HepG2 (cell line): ENCODE results near the gene BCL2L11. TPM values are rescaled to one million over a fixed set of nuclear protein-coding genes. Genes with fewer than 3 reads are reported as not detected.
A peak's percentile ranks its signal among the peaks of the same experiment; 100 is the strongest.

ENCODE experiments used
- CBX2 ChIP-seq, 2 experiments: fragments of 200-600 bp in 1 of 2; sonication (generic); formaldehyde crosslinking in 1 of 2; IDR thresholded peaks; 2 replicates each; pipeline versions ENCODE4 v1.7.0 to v1.8.1; 2018 to 2022; ENCODE audit warnings: low read depth in 2 of 2, low read length in 1 of 2, mild to moderate bottlenecking in 1 of 2, missing genetic modification reagents in 1 of 2
- POGZ ChIP-seq: sonication (generic); formaldehyde crosslinking; IDR thresholded peaks from 2 replicates; pipeline ENCODE4 v1.4.0; 2020; ENCODE audit warnings: mild to moderate bottlenecking, missing genetic modification reagents
- SALL2 ChIP-seq: sonication (generic); formaldehyde crosslinking; IDR thresholded peaks from 2 replicates; pipeline ENCODE4 v1.8.1; 2023; ENCODE audit warnings: mild to moderate bottlenecking, missing genetic modification reagents, inconsistent platforms
- TBX3 ChIP-seq: fragments of 450-650 bp; IDR thresholded peaks from 2 replicates; pipeline ENCODE4 v1.6.1; 2017; ENCODE audit warnings: antibody characterized with exemption, mild to moderate bottlenecking, inconsistent platforms, borderline replicate concordance
- TEAD3 ChIP-seq: optimal IDR thresholded peaks from 2 replicates; pipeline ENCODE3; 2016; ENCODE audit warnings: borderline replicate concordance
- ZBTB8A ChIP-seq: sonication (generic); formaldehyde crosslinking; IDR thresholded peaks from 2 replicates; pipeline ENCODE4 v1.4.0; 2020; ENCODE audit warnings: mild to moderate bottlenecking, low read depth, missing genetic modification reagents, borderline replicate concordance
- ZNF30 ChIP-seq: sonication (generic); formaldehyde crosslinking; IDR thresholded peaks from 2 replicates; pipeline ENCODE4 v1.5.0; 2020; ENCODE audit warnings: mild to moderate bottlenecking, missing genetic modification reagents
- ZNF33B ChIP-seq: sonication (generic); formaldehyde crosslinking; IDR thresholded peaks from 2 replicates; pipeline ENCODE4 v1.5.1; 2020; ENCODE audit warnings: mild to moderate bottlenecking, missing genetic modification reagents
- ZNF570 ChIP-seq: sonication (generic); formaldehyde crosslinking; IDR thresholded peaks from 2 replicates; pipeline ENCODE4 v1.4.0; 2020; ENCODE audit warnings: mild to moderate bottlenecking, missing genetic modification reagents, borderline replicate concordance
- ZNF780A ChIP-seq: sonication (generic); formaldehyde crosslinking; IDR thresholded peaks from 2 replicates; pipeline ENCODE4 v1.8.0; 2022; ENCODE audit warnings: mild to moderate bottlenecking, missing genetic modification reagents, moderate library complexity
- ZSCAN20 ChIP-seq: sonication (generic); formaldehyde crosslinking; IDR thresholded peaks from 2 replicates; pipeline ENCODE4 v1.4.0; 2020; ENCODE audit warnings: missing genetic modification reagents, mild to moderate bottlenecking, borderline replicate concordance
- polyA plus RNA-seq, 8 experiments: library from polyadenylated mRNA; depleted of rRNA in 3 of 8; stranded (reverse) in 7 of 8; unstranded in 1 of 8; fragments of >200 nt; fragmentation: Illumina TruSeq in 4 of 8; extraction: Trizol in 4 of 8; gene quantifications; 2 replicates each; pipeline versions ENCODE4 v1.2.1 to v1.2.3, GENCODE V29; 2011 to 2016; ENCODE audit warnings: low read depth in 4 of 8, missing spikeins in 1 of 8, mixed read lengths in 1 of 8; ENCODE audit not compliant: insufficient read depth in 1 of 8
- total RNA-seq, 5 experiments: library from RNA; depleted of rRNA; stranded (reverse); fragments of >200 nt; fragmentation: Illumina TruSeq; extraction: Trizol; gene quantifications; 2 replicates each; pipeline ENCODE4 v1.2.3, GENCODE V29; 2016; ENCODE audit warnings: low read depth in 1 of 5
- TF ChIP-seq, protein P1 (sequence below): sonication (generic); formaldehyde crosslinking; IDR thresholded peaks from 2 replicates; pipeline ENCODE4 v1.4.0; 2020; ENCODE audit warnings: missing genetic modification reagents
- TF ChIP-seq, protein P2 (sequence below): sonication (generic); formaldehyde crosslinking; IDR thresholded peaks from 2 replicates; pipeline ENCODE4; 2020; ENCODE audit warnings: missing genetic modification reagents, mild to moderate bottlenecking, borderline replicate concordance
- TF ChIP-seq, protein P3 (sequence below): IDR thresholded peaks from 2 replicates; pipeline ENCODE4 v1.6.1; 2016; ENCODE audit warnings: mild to moderate bottlenecking
- TF ChIP-seq, protein P4 (sequence below): sonication (generic); formaldehyde crosslinking; IDR thresholded peaks from 2 replicates; pipeline ENCODE4 v1.4.0; 2020; ENCODE audit warnings: missing genetic modification reagents
- TF ChIP-seq, protein P5 (sequence below): IDR thresholded peaks from 2 replicates; pipeline ENCODE4 v1.6.1; 2016; ENCODE audit warnings: missing biosample characterization, missing genetic modification reagents, low read depth

Gene BCL2L11
- total and polyA plus RNA-seq, 2 of the 13 experiments (the other 11 are each of a cell fraction or from before 2014, with no cell fraction given), result 6.1 to 9.7 TPM

DNA sequence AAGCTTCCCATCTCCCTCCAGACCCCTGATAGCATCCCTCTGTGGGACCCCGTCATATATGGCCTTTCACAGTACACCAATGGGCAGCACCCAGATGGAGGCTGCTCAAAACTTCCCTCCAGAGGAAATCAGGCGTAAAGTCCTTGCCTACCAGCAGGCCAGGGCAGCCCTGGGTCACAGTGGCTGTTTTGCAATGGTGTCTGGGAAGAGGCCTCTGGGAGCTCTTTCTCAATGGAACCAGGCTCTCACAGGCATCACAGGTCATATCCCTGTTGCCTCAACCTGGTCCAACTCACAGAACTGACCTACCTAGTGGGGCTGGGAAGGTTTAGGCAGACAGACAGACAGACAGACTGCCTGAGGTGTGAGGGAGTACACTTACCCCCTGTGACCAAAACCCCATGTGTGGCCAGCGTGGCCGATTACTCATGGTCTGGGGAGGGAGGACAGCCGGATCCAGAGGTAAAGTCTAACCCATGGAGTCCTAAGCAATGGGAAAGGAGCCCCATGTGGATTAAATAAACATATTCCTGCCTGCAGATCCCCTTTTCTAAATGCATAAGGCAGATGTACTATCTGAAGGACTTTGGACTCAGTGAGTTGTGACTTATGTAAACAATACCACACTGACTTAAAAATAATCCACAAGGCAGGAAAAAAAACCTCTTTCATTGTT is 58.2 kb downstream of the BCL2L11 start (continued):
- no peak for TF ChIP-seq SALL2
- TF ChIP-seq, protein P1, sequence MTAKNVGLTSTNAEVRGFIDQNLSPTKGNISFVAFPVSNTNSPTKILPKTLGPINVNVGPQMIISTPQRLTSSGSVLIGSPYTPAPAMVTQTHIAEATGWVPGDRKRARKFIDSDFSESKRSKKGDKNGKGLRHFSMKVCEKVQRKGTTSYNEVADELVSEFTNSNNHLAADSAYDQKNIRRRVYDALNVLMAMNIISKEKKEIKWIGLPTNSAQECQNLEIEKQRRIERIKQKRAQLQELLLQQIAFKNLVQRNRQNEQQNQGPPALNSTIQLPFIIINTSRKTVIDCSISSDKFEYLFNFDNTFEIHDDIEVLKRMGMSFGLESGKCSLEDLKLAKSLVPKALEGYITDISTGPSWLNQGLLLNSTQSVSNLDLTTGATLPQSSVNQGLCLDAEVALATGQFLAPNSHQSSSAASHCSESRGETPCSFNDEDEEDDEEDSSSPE (CRISPR knock-in tag), result 0 out of 2 replicates have a peak, but pooled peaks have one; percentile 29
- no peak for TF ChIP-seq ZSCAN20
- TF ChIP-seq, protein P2, sequence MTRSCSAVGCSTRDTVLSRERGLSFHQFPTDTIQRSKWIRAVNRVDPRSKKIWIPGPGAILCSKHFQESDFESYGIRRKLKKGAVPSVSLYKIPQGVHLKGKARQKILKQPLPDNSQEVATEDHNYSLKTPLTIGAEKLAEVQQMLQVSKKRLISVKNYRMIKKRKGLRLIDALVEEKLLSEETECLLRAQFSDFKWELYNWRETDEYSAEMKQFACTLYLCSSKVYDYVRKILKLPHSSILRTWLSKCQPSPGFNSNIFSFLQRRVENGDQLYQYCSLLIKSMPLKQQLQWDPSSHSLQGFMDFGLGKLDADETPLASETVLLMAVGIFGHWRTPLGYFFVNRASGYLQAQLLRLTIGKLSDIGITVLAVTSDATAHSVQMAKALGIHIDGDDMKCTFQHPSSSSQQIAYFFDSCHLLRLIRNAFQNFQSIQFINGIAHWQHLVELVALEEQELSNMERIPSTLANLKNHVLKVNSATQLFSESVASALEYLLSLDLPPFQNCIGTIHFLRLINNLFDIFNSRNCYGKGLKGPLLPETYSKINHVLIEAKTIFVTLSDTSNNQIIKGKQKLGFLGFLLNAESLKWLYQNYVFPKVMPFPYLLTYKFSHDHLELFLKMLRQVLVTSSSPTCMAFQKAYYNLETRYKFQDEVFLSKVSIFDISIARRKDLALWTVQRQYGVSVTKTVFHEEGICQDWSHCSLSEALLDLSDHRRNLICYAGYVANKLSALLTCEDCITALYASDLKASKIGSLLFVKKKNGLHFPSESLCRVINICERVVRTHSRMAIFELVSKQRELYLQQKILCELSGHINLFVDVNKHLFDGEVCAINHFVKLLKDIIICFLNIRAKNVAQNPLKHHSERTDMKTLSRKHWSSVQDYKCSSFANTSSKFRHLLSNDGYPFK (CRISPR knock-in tag), result peak; percentile 33; the same call in 1 of the 2 replicates
- peak; percentile 53 for TF ChIP-seq TEAD3 (CRISPR knock-in tag)
- TF ChIP-seq ZBTB8A (CRISPR knock-in tag), result no peak
- peak; percentile 62 for TF ChIP-seq POGZ (CRISPR knock-in tag)
- TF ChIP-seq, protein P3, sequence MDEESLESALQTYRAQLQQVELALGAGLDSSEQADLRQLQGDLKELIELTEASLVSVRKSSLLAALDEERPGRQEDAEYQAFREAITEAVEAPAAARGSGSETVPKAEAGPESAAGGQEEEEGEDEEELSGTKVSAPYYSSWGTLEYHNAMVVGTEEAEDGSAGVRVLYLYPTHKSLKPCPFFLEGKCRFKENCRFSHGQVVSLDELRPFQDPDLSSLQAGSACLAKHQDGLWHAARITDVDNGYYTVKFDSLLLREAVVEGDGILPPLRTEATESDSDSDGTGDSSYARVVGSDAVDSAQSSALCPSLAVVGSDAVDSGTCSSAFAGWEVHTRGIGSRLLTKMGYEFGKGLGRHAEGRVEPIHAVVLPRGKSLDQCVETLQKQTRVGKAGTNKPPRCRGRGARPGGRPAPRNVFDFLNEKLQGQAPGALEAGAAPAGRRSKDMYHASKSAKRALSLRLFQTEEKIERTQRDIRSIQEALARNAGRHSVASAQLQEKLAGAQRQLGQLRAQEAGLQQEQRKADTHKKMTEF, result peak; percentile 72
- no peak for TF ChIP-seq ZNF30 (CRISPR knock-in tag)
- no peak for TF ChIP-seq CBX2 (IDR thresholded peaks at IDR 0.05; ENCODE audit: low read depth, low read length)
- no peak for TF ChIP-seq CBX2 (CRISPR knock-in tag; IDR thresholded peaks at IDR 0.05; ENCODE audit: low read depth)
- TF ChIP-seq ZNF33B (CRISPR knock-in tag), result no peak
- TF ChIP-seq, protein P4, sequence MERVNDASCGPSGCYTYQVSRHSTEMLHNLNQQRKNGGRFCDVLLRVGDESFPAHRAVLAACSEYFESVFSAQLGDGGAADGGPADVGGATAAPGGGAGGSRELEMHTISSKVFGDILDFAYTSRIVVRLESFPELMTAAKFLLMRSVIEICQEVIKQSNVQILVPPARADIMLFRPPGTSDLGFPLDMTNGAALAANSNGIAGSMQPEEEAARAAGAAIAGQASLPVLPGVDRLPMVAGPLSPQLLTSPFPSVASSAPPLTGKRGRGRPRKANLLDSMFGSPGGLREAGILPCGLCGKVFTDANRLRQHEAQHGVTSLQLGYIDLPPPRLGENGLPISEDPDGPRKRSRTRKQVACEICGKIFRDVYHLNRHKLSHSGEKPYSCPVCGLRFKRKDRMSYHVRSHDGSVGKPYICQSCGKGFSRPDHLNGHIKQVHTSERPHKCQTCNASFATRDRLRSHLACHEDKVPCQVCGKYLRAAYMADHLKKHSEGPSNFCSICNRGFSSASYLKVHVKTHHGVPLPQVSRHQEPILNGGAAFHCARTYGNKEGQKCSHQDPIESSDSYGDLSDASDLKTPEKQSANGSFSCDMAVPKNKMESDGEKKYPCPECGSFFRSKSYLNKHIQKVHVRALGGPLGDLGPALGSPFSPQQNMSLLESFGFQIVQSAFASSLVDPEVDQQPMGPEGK (CRISPR knock-in tag), result peak; percentile 66; the same call in 1 of the 2 replicates
- TF ChIP-seq ZNF570 (CRISPR knock-in tag), result no peak
- TF ChIP-seq, protein P5, sequence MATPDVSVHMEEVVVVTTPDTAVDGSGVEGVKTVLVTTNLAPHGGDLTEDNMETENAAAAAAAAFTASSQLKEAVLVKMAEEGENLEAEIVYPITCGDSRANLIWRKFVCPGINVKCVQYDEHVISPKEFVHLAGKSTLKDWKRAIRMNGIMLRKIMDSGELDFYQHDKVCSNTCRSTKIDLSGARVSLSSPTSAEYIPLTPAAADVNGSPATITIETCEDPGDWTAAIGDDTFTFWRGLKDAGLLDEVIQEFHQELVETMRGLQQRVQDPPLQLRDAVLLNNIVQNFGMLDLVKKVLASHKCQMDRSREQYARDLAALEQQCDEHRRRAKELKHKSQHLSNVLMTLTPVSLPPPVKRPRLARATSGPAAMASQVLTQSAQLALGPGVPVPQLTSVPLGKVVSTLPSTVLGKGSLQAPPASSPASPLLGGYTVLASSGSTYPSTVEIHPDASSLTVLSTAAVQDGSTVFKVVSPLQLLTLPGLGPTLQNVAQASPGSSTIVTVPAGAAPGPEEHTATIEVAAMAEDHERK, result no peak
- TF ChIP-seq TBX3, result 0 out of 2 replicates have a peak, but pooled peaks have one; percentile 14
- TF ChIP-seq ZNF780A (CRISPR knock-in tag), result no peak
